GM18502 (cell line): ENCODE measurements around the gene ACVR1C.

Source experiments
- ATAC-seq: cut with Tn5 transposase; IDR thresholded peaks from one replicate; pipeline ENCODE4 v1.9.1; 2021; ENCODE audit warnings: mild to moderate bottlenecking; ENCODE audit not compliant: unreplicated experiment, poor library complexity

Gene ACVR1C

DNA sequence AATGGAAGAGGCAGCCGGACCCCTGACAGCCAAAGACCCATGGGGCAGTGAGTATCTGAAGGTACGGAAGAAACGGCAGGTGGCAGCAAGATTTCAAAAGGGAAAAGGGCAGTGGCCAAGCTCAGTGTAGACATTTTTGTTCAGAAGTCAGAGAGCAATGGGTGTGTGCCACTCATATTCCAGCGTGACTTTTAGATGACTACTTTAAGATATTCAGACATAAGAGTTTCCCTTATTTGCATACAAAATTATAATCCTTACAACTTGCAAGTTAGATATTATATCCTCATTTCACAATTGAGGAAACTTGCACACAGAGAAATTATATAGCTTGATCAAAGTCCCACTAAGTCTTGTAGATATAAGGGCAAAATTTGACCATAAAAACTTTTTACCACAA, 124.0 kb downstream of the ACVR1C start:
- ATAC-seq: no peak

DNA sequence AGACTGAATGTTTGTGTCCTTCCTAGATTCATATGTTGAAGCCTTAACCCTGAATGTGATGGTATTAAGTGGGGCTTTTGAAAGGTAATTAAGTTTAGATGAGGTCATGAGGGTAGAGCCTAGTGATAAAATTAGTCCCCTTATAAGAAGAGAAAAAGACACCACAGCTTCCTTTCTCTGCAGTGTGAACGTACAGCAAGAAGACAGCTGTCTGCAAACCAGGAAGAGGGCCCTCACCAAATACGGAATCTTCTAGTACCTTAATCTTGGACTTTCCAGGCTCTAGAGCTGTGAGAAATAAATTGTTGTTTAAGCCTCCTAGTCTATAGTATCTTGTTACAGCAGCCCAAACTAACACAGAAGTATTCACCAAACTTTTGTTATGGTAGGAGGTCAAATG, 127.6 kb downstream of the ACVR1C start:
- ATAC-seq: peak; percentile 49

DNA sequence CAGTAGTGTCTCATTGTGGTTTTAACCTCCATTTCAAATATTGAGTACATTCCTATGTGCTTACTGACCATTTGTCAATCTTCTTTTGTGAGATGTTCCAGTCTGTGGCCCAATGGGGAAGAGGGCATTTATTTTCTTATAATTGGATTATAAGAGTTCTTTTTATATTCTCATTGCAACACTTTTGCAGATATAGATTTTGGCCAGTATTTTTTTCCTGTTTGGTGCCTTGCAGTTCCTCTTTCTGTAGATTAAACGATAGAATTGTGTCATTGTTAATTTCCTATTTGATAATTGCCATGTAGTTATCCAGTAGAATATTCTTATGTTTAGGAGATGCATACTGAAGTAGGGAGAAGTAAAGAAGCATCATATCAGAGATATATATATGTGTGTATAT, 128.3 kb downstream of the ACVR1C start:
- no peak for ATAC-seq

DNA sequence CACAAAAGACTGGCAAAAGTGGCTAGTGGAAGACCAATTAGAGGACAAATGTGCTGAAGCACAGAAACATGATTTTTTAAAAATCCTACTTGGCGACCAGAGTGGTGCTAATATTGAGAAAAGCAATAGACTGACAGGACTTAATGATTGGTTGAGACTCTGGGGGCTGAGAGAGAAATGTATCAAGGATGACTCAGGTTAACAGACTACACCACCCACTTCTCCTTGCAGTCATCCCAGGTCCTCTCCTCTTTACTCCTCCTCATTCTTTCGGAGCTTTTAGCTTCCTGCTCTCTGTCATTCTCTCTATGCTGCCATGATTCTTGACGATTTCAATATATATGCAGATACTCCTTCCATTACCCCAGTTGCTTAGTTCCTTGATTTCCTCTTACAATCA, 130.2 kb downstream of the ACVR1C start:
- no peak for ATAC-seq

DNA sequence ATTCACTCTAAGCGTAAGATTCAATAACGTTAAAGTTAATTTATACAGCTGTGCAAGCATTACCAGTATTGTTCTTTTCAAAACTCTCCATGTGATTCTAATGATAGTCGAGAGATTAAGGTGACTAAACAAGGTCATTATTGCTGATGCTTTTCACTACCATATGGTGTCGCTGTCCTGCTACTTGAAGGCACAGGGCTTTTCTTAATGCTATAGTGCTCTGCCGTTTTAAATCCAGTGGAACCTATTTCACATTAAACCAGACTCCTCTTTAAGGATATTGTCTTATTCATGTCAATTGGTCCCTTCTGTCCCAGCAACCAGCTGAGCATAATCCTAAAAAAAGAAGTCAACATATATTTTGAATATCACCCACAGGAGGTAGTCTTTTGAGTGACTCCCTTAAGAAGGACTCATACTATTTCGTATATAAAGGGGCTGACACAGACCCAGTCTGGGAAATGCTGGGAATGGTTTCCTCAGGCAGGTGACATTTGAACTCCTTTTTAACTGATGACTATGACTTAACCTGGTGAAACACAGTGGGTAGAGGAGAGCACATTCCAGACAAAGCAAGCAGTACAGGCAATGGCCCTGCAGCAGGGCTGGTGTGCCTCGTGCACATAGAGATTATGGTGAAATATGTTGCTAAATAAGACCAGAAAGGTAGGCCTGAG, 130.9 kb downstream of the ACVR1C start:
- ATAC-seq: peak; percentile 95

DNA sequence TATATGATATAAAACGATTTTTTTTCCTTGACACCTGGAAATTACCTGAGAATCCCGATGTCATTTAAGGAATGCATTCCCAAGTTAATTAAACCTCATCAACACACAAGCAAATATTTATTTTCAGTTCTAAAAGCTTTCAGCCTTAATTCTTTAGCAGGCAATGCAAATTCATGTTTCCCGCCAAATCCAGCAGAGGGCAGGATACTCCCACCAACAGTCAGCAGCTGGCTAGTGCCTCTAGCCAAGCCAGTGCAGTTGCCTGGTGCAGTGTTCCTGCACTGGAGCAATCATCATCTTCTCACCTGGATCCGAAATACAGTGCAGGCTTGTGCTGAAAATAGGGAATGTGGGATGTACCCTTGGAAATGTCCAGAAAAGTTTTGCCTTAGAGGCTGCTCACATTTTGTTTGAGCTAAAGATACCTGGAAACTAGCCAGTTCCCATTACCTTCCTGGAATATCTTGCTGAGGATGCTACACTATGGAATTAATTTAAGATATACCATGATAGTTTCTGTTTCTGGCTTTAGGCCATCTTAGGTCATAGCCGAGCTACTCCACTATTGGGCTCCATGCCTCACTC, 136.4 kb downstream of the ACVR1C start:
- ATAC-seq: peak; percentile 97

- no peak for ATAC-seq
Measured at GRCh38 chr2:157489983-157490382, 138.7 kb downstream of the ACVR1C start.

DNA sequence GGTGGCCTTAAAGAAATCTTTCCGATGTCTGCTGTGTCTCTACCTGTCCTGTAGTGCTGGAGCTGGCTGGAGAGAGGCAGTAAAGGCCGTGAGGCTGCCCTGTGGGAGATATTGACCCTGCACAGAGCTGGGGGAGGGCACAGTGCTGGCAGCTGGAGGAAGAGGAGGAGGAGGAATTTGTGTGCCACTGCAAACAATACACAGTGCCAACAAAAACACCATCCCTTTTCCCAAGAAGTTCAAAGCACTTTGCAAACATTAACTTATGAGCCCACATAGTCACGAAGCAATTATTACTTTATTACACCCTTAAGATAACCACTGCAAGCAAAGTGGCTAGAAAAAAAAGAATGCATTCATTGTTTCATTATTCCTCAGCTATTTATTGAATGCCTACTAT, 139.8 kb downstream of the ACVR1C start:
- no peak for ATAC-seq

DNA sequence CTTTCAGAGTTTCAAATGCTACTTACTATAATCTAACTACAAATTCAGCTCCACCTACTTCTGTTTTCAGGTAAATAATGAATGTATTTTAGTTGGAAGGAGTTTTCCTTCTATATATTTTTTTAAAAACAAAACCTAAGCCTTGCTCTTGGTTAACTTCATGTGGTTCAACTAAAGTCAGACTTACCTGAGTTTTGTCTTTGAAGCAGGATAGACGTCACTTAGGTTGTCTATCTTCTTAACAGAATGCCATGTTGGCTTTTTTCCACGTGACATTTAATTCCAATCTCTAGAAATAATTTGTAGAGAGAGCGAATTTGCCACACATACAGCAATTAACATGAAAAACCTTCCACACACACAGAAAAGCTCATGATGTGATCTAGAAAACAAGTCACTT, 140.9 kb downstream of the ACVR1C start:
- no peak for ATAC-seq

DNA sequence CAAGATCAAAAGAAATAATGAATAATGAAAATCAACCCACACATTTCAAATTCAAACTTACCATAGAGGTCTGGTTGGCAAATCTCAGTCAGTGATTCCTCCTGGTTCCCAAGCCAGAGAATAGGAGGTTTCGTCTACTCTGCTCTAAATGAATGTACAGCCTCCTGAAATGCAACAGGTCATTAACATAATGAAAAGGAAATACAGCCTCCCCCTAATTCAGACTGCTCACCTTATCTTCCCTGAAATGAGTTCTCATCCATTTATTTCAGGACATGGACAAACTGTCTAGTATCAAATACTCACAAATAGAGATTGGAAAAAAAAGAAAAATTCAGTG, 141.4 kb downstream of the ACVR1C start:
- ATAC-seq: no peak

DNA sequence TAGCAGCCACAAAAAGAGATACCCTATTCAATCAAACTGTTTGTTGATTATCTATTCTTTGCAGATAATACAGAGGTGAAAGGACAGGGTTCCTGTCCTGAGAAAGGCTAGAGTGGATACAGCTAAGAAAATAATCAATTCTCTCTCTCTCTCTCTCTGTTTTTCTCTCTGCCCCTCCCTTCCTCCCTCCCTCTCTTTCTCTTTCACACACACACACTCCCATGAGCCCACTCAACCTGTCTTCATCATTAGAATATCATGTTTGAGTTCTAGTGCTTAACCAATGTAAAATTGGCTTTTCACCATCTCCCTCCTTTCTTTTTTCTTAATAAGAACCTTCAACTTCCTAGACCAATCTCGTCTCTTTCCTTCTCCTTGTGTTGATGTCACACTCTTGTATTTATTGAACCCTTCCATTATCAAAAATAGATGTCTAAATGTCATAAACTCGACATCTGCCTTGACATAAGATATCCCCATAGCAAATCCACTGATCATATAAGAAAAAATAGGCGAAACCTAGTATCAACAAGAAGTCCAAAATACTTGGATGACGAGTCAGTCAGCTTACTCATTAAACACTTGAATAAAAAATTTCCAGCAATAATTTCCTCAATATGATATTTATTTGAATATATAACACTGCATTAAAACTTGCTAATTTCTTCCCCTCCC, 141.9 kb downstream of the ACVR1C start:
- no peak for ATAC-seq

GRCh38 chr2:157480182-157480961, 148.3 kb downstream of the ACVR1C start:
- ATAC-seq: peak; percentile 89

- ATAC-seq: no peak
Measured at GRCh38 chr2:157479081-157480027, 149.3 kb downstream of the ACVR1C start.

- no peak for ATAC-seq
Measured at GRCh38 chr2:157477919-157478318, 150.7 kb downstream of the ACVR1C start.

GRCh38 chr2:157476953-157477709, 151.5 kb downstream of the ACVR1C start:
- no peak for ATAC-seq
